ENCODE measurements around the gene ANKAR. TPM values are rescaled to one million over a fixed set of nuclear protein-coding genes. Genes with fewer than 3 reads are reported as not detected.
"Not testable (repeated sequence)": the region's sequence is repeated elsewhere in the genome, so short reads cannot be mapped to it uniquely, and the experiment has no call there.

Gene ANKAR
- polyA plus RNA-seq, 3 donors: 6.2 to 9.1 (median 8.0) TPM

GRCh38 chr2:189700681-189701080, 26.2 kb downstream of the ANKAR start:
- DNase-seq (ENCODE audit: low read depth in 3 of 3, low spot score in 2 of 3): no peak

- DNase-seq (ENCODE audit: low read depth in 3 of 3, low spot score in 2 of 3): no peak
Measured at GRCh38 chr2:189702071-189702470, 27.6 kb downstream of the ANKAR start.

- DNase-seq (ENCODE audit: low read depth in 3 of 3, low spot score in 2 of 3): no peak
Measured at GRCh38 chr2:189709501-189710221, 35.2 kb downstream of the ANKAR start.

DNA sequence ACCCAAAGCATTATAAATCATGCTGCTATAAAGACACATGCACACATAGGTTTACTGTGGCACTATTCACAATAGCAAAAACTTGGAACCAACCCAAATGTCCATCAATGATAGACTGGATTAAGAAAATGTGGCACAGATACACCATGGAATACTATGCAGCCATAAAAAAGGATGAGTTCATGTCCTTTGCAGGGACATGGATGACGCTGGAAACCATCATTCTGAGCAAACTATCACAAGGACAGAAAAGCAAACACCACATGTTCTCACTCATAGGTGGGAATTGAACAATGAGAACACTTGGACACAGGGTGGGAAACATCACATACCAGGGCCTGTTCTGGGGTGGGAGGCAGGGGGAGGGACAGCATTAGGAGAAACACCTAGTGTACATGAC, 43.1 kb downstream of the ANKAR start:
- DNase-seq (ENCODE audit: low read depth in 3 of 3, low spot score in 2 of 3): not testable (repeated sequence)

- DNase-seq (ENCODE audit: low read depth in 3 of 3, low spot score in 2 of 3): no peak
Measured at GRCh38 chr2:189719571-189719970, 45.1 kb downstream of the ANKAR start.

GRCh38 chr2:189723192-189723591, 48.7 kb downstream of the ANKAR start:
- DNase-seq (ENCODE audit: low read depth in 3 of 3, low spot score in 2 of 3): no peak

Other genes starting within 250 kb of the ANKAR start
- gene WDR75, start 233.2 kb upstream of the ANKAR start, polyA plus RNA-seq (ENCODE audit: insufficient read length in 3 of 3): 10 to 100 TPM; 46.6 to 52.7 (median 46.9) TPM
- 100 to 1,000 TPM; 128 to 143 (median 137) TPM for gene SLC40A1, start 93.9 kb upstream of the ANKAR start, polyA plus RNA-seq (ENCODE audit: insufficient read length in 3 of 3)
- gene ASNSD1, start 13.2 kb upstream of the ANKAR start, polyA plus RNA-seq (ENCODE audit: insufficient read length in 3 of 3): 10 to 100 TPM; 62.3 to 66.3 (median 66.0) TPM
- 10 to 100 TPM; 19.3 to 19.7 (median 19.5) TPM for gene OSGEPL1, start 88.1 kb downstream of the ANKAR start, polyA plus RNA-seq (ENCODE audit: insufficient read length in 3 of 3)
- 10 to 100 TPM; 89.2 to 96.1 (median 90.6) TPM for gene ORMDL1, start 109.7 kb downstream of the ANKAR start, polyA plus RNA-seq (ENCODE audit: insufficient read length in 3 of 3)
- 10 to 100 TPM; 30.7 to 40.9 (median 34.8) TPM for gene PMS1, start 109.8 kb downstream of the ANKAR start, polyA plus RNA-seq (ENCODE audit: insufficient read length in 3 of 3)